DND-41 (cell line): ENCODE data around the gene OCA2.

Source experiments
- EZH2 ChIP-seq: IDR thresholded peaks from 3 replicates; pipeline ENCODE4 v1.6.1; 2012; ENCODE audit warnings: borderline replicate concordance, low read depth, mild to moderate bottlenecking, moderate library complexity, low read length, inconsistent platforms; ENCODE audit not compliant: severe bottlenecking
- TF ChIP-seq, protein P1 (sequence below): IDR thresholded peaks from 2 replicates; pipeline ENCODE4 v1.5.1; 2012; ENCODE audit warnings: borderline replicate concordance, low read length, moderate library complexity, mild to moderate bottlenecking; ENCODE audit not compliant: poor library complexity, severe bottlenecking; ENCODE audit errors: extremely low read depth

DNA sequence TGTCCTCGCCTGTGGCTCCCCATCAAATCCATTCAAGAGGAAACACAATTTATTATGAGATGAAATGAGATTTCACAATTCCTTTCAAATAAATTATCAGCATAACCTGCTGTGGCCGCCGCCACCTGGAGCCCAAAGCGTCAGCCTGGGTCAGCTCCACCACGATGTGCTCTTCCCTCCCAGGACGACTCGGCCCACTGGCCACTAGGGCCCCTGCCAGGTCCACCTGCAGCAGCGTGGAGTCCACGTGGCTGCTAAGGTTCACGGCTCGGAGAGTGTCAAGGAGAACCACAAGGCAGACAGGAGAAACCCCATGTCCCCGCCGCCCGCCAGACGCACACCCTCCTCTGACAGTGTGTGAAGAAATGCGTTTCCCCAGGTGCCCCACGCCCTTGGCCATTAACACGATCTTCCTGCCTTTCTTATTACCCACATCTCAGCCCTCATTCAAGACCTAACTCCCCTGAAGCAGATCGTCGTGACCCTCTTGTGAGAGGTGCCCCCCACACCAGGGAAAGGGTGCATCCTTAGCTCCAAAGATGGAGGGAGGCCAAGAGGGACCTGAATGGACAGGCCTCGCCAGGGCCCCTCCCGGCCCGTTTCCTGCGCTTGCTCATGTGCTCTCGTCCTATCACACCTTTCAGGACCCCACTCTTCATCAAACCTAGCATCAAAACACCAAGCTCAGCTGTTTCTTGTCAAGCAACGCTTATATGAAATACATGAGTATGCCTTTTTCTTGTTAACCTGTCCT lies 80.6 kb downstream of the OCA2 start:
- TF ChIP-seq, protein P1, sequence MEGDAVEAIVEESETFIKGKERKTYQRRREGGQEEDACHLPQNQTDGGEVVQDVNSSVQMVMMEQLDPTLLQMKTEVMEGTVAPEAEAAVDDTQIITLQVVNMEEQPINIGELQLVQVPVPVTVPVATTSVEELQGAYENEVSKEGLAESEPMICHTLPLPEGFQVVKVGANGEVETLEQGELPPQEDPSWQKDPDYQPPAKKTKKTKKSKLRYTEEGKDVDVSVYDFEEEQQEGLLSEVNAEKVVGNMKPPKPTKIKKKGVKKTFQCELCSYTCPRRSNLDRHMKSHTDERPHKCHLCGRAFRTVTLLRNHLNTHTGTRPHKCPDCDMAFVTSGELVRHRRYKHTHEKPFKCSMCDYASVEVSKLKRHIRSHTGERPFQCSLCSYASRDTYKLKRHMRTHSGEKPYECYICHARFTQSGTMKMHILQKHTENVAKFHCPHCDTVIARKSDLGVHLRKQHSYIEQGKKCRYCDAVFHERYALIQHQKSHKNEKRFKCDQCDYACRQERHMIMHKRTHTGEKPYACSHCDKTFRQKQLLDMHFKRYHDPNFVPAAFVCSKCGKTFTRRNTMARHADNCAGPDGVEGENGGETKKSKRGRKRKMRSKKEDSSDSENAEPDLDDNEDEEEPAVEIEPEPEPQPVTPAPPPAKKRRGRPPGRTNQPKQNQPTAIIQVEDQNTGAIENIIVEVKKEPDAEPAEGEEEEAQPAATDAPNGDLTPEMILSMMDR = no peak
- TF ChIP-seq EZH2 = no peak
